GM18951 (cell line): ENCODE measurements around the gene SRSF11.
"Not testable (repeated sequence)": the region's sequence is repeated elsewhere in the genome, so short reads cannot be mapped to it uniquely, and the experiment has no call there.

Experiments used
- POLR2A ChIP-seq: IDR thresholded peaks from 4 replicates; pipeline ENCODE4 v1.6.1; 2011; ENCODE audit warnings: mild to moderate bottlenecking; ENCODE audit not compliant: insufficient read length, insufficient read depth; ENCODE audit errors: extremely low read depth
- in situ Hi-C: fragments of 300-500 bp; cut with MboI; formaldehyde crosslinking; loops from one replicate; pipeline ENCODE4 v1.12.0; 2022; ENCODE audit warnings: low sequenced_read_pairs, mixed read lengths, inconsistent platforms; ENCODE audit not compliant: unreplicated experiment

The SRSF11 gene

GRCh38 chr1:70205434-70206118 lies 15.6 kb upstream of the SRSF11 start, which contains the start of gene LRRC40:
TSS of gene LRRC40 (minus strand) at chr1:70205579. CDS start at chr1:70205540, 39 bp downstream.
- peak; percentile 85 for TF ChIP-seq POLR2A
- in situ Hi-C loops, result no loop called here

GRCh38 chr1:70206833-70207232 lies 14.3 kb upstream of the SRSF11 start:
- in situ Hi-C loops, result not testable (repeated sequence)

- TF ChIP-seq POLR2A, result no peak
- in situ Hi-C loops, result no loop called here
These were observed 13.7 kb upstream of the SRSF11 start for GRCh38 chr1:70207492-70207891.

- TF ChIP-seq POLR2A, result no peak
- in situ Hi-C loops, result no loop called here
These were observed 12.9 kb upstream of the SRSF11 start for GRCh38 chr1:70208292-70208691.

- no peak for TF ChIP-seq POLR2A
- in situ Hi-C loops, result no loop called here
These were observed 10.4 kb upstream of the SRSF11 start for GRCh38 chr1:70210820-70211219.

GRCh38 chr1:70211541-70211940 lies 9.6 kb upstream of the SRSF11 start:
- in situ Hi-C loops, result no loop called here
- no peak for TF ChIP-seq POLR2A

- TF ChIP-seq POLR2A, result no peak
- in situ Hi-C loops, result no loop called here
These were observed 1.2 kb upstream of the SRSF11 start for GRCh38 chr1:70220015-70220414.

- TF ChIP-seq POLR2A, result no peak
- in situ Hi-C loops, result no loop called here
These were observed 503 bp upstream of the SRSF11 start for GRCh38 chr1:70220517-70221237.

GRCh38 chr1:70222716-70223235 lies 1.6 kb downstream of the SRSF11 start:
- in situ Hi-C loops, result no loop called here
- no peak for TF ChIP-seq POLR2A

GRCh38 chr1:70224954-70225353 lies 3.8 kb downstream of the SRSF11 start:
- in situ Hi-C loops, result no loop called here
- TF ChIP-seq POLR2A, result no peak

GRCh38 chr1:70227439-70227838 lies 6.3 kb downstream of the SRSF11 start:
- in situ Hi-C loops, result no loop called here
- TF ChIP-seq POLR2A, result no peak

- TF ChIP-seq POLR2A, result no peak
- in situ Hi-C loops, result no loop called here
These were observed 7.5 kb downstream of the SRSF11 start for GRCh38 chr1:70228670-70229069.

GRCh38 chr1:70231475-70231874 lies 10.3 kb downstream of the SRSF11 start:
- in situ Hi-C loops, result no loop called here
- no peak for TF ChIP-seq POLR2A

GRCh38 chr1:70234733-70235132 lies 13.6 kb downstream of the SRSF11 start:
- in situ Hi-C loops, result no loop called here

More at GRCh38 chr1:70234733-70235132, 13.6 kb downstream of the SRSF11 start:
- TF ChIP-seq POLR2A, result no peak
